Measurements from ENCODE around the gene PAPPA.

GRCh38 chr9:116312221-116312620 lies 158.6 kb downstream of the PAPPA start:
- no peak for TF ChIP-seq CTCF (IDR thresholded peaks at IDR 0.05; ENCODE audit: low read depth, low read length)
- no peak for TF ChIP-seq EZH2phosphoT487 (IDR thresholded peaks at IDR 0.05; ENCODE audit: low read depth)
